HCT116 (cell line): Measurements from ENCODE around the gene PRKAR1A.

Experiments
- POLR2AphosphoS5 ChIP-seq: IDR thresholded peaks from 2 replicates; pipeline ENCODE4 v1.6.1; 2011; ENCODE audit warnings: mild to moderate bottlenecking, low read depth, low read length, moderate library complexity
- SIN3A ChIP-seq: IDR thresholded peaks from 2 replicates; pipeline ENCODE4 v1.6.1; 2012; ENCODE audit warnings: low read depth
- TF ChIP-seq, protein P1 (sequence below), 3 experiments: fragments of 200-600 bp in 1 of 3; sonication (generic) in 1 of 3; IDR thresholded peaks in 2 of 3; conservative IDR thresholded peaks in 1 of 3; 2 replicates each; pipeline ENCODE4 v1.5.1; 2012 to 2017; ENCODE audit warnings: low read depth in 2 of 3, low read length in 2 of 3, antibody characterized with exemption in 1 of 3, borderline replicate concordance in 1 of 3, control low read depth in 1 of 3, mild to moderate bottlenecking in 1 of 3, mixed read lengths in 1 of 3, mixed run types in 1 of 3, moderate library complexity in 1 of 3; ENCODE audit not compliant: insufficient read depth in 1 of 3

DNA sequence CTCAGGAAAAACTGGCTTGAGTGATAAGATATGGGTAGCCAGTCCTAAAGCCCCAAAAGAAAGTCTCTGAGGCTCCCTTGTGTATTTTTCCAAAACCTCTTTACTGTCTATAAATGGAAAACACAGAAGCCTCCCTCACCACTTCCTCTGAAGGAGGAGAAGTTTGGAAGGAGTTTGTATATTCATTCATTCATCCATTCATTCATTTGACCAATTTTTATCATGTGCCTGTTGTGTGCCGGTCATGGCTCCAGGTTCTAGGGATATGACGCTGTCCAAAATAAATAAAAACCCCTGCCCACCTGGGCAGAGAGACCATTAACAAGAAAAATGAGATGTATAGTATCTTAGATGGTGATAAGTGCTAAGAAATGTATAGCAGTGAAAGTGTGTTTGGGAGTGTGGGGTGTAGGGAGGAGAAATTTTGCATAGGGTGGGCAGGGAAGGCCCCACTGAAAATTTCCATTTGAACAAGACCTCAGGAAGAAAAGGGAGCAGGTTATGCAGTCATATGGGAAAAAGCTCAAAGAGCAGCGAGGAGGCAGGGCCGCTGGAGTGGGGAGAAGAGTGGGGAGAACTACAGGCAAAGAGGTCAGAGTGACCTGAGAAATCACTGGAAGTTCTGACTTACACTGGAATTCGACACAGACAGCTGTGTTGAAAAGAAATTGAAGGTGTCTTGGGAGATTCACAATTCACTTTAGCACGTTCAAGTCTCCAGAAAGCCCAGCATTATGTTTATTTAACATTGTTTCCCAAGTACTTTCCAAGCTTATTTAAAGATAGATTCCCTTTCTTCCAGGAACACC, 48.8 kb upstream of the PRKAR1A start:
- TF ChIP-seq, protein P1, sequence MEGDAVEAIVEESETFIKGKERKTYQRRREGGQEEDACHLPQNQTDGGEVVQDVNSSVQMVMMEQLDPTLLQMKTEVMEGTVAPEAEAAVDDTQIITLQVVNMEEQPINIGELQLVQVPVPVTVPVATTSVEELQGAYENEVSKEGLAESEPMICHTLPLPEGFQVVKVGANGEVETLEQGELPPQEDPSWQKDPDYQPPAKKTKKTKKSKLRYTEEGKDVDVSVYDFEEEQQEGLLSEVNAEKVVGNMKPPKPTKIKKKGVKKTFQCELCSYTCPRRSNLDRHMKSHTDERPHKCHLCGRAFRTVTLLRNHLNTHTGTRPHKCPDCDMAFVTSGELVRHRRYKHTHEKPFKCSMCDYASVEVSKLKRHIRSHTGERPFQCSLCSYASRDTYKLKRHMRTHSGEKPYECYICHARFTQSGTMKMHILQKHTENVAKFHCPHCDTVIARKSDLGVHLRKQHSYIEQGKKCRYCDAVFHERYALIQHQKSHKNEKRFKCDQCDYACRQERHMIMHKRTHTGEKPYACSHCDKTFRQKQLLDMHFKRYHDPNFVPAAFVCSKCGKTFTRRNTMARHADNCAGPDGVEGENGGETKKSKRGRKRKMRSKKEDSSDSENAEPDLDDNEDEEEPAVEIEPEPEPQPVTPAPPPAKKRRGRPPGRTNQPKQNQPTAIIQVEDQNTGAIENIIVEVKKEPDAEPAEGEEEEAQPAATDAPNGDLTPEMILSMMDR (IDR thresholded peaks at IDR 0.05 in 2 of 3, conservative IDR thresholded peaks at IDR 0.05 in 1 of 3; ENCODE audit: borderline replicate concordance in 1 of 3, insufficient read depth in 1 of 3, low read depth in 2 of 3, low read length in 2 of 3), result 0 out of 6 replicates have a peak, but pooled peaks of 1 of the 3 experiments have one; percentile 8
- TF ChIP-seq POLR2AphosphoS5, result no peak
- no peak for TF ChIP-seq SIN3A
